Lung microvascular endothelial cell (primary cell): Measurements from ENCODE around the gene MSLN. TPM values are rescaled to one million over a fixed set of nuclear protein-coding genes. Genes with fewer than 3 reads are reported as not detected.

Source experiments
- DNase-seq, 2 donors: peaks; one replicate each; pipeline versions ENCODE4 v3.0.0 to v3.0.0-alpha.2; 2010; ENCODE audit warnings: low read depth in 2 of 2
- total RNA-seq: library from RNA; depleted of rRNA; stranded (reverse); fragments of >200 nt; gene quantifications from 2 replicates; pipeline ENCODE4 v1.2.1, GENCODE V29; 2014

MSLN gene
- total RNA-seq, 1 donor from 2014 or later, result 0.20 TPM

DNA sequence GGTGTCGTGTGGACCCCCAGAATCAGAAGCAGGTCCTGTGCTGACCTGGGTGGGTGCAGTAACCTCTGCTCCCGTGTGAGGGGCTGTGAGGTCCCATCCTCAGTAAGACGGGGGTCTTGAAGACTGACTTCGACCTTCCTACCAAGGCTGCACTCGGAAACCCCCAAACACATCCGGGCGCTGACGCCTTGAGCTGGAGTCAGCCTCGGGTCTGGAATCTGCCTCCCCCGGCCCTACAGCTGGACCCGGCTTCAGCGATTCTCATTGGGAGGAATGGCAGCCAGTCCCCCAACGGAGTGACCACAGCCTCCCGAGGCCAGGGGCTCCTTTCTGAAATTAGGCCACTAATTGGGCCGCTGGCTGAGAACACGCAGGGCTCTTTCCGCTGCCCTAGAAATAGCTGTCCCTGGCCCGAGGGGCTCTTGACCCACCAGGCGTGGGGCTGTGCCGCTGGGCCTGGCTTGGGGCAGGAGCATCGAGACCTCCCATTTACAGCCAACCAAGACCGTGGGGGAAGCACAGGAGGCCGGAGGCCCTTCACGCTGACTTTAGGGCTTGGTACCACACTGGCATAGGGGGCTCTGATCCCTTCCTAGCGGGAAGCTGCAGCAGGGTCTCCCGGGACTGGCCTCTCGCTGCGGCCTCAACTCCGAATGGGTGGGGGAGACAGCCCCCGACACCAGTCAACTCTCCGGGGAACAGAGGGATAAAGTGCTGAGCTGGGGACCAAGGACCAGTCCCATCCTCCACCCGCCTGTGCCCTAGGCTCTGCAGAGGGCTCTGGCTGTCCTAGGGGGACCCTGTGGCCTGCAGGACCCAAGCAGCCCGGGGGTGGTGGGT, 42.6 kb downstream of the MSLN start:
- no peak for DNase-seq

DNA sequence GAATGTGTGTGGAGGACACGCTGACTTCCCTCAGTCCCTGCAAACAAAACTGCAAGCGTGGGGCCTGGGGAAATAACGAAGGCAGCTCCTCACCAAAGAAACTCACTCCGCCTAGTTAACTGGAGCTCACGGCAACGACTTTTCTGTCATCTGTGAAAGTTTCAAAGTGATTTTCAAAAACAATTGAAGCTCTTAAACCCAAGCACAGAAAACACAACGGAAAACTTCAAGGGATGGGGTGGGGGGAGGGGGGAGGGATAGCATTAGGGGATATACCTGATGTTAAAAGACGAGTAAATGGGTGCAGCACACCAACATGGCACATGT, 43.2 kb downstream of the MSLN start:
- DNase-seq, result no peak

DNA sequence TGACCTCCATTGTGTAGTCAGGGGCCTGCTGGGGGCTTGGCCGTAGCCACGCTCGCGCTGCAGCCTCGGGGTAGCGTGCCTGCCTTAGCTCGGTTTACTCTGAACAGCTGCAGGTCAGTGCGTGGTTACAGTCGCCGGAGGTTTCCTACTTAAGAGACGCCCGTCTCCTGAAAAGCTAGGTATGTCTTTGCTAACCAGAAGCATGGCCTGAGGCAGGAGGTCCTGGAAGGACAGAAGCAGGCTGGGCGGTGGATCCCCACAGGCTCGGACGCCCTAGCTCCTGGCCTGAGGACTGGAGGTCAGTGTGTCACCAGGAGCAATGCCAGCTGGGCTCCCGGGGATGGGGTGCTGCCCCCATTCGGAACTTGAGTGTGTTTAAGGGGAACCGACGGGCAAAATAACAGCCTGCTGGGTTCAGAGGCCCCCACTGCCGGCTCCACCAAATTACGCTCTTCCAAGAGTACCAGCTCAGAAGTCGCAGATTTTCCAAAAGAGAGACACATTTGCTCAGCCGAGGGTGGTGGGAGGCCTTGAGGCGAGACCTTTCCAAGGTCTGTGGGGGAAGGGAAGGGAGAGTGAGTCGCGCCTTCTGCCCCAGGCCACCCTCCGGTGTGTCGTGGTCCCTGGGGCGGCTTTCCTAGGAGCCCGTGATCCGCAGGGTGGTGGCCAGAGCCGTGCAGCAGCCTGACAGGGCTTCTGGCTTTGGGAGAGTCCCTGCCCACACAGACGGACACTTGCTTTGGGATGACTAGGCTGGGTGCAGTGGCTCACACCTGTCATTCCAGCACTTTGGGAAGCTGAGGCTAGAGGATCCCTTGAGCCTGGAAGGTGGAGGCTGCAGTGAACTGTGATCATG, 43.9 kb downstream of the MSLN start:
- no peak for DNase-seq

DNA sequence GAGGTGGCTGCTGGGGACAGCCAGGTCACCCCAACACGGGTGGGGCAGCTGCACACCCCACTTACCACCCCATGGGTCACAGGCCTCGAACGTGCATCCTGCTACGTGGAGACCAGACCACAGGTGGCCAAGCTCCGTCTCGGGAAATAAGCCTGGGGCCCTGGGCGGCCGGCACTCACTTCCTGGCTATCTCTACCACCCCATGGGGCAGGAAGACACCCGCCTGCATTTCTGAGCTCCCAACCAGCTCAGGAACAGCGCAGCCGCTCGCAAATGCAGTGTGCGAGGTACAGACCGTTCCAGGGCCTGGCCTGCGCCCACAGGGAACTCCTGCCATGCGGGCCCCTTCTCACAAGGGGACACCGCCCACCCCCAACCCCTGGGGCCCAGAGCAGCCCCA, 44.9 kb downstream of the MSLN start:
- DNase-seq, result no peak

DNA sequence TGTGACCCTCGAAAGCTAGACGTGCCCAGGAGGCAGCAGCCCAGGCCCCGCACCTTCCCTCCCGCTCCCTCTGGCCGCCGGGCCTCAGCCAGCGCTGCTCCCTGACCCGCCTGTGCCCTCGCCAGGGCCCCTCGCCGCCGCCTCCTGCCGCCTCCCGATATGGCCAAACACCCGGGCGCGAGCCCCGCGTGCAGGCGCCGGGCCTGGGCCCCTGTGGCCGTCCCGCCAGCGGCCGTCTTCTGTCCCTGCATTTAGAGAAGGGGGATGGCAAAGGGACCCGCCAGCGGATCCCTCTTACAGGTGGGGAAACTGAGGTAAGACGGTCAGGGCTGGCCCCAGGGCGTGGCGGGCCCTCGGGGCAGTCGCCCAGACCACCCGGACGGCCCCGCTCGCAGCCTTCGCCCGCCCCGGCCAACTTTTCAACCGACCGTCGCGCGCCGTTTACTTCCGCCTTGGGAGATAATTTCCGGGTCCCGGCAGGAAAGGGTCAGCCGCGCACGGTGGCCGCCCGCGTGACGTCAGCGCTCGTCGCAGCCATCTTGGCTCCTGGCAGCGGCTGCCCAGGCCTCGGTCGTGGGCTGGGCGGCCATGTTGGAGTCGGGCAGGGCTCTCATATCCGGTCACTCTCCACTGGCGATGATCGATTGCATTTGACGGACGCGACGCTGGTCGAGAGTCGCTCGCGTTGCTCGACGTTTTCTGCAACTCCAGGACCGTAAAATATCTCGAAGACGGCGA, 47.0 kb downstream of the MSLN start:
- peak; percentile 96 to 97 for DNase-seq

DNA sequence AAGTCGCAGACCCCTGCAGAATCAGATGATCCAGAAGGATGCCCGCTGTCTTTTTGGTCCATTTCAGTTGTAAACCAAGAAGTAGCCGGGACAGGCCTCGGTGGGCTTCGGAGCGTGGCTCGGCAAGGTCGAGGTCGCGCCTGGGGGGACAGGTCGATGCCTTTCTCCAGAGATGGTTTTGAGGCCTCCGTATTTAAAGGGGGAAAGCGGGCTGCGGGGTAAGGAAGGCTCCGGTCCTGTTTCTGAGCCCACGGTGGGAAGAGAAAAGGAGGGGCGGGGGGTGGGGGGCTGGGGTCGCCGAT, 47.5 kb downstream of the MSLN start:
- DNase-seq, result no peak

DNA sequence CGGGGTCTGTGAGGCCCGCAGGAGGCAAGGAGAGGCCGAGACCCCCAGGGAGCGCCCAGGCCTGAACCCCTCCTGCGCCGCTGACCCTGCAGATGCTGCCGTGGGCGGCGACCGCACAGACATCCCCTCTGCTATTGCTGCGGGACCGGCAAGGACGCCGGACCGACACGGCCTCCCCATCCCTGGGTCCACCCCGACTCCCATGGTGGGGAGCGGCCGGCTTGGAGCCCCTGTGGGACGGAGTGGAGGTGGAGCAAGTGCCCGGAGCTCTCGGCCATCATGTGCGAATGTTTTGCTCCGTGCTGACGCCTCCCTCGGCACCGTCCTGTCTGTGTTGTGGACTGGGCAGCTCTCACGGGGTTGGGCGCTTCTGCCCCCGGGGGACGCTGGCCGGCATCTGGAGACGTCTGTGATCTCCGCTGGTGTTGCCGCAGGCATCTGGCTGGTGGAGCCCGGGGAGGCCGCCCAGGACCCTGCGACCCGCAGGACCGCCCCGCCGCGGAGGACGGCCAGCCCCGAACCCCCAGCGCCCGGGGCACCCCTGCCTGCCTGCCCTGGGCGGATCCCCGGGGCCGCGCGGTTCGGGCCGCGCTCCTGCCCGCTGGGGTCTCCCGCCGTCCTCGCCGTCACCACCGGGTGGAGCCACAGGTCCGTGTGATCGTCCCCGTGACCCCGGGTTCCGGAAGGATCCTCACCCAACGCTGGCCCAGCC, 52.8 kb downstream of the MSLN start:
- DNase-seq, result peak in 1 of 2 donors; percentile 47

DNA sequence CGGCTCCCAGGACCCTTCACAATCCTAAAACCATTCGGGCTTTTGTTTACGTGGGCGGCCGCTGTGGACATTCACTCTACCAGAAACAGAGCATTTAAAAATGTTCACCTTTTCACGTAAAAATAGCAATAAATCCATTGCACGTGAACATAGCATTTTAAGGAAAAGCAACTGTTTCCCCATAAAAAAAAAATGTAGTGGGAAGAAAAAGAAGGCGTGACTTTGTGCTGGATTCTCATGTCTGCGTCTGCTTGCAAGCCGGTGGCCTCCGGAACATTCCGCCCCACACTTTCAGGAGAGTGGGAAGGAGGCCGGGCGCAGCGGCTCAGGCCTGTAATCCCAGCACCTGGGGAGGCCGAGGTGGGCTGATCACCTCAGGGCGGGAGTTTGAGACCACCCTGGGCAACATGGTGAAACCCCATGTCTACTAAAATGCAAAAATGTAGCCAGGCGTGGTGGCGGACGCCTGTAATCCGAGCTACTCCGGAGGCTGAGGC, 53.4 kb downstream of the MSLN start:
- no peak for DNase-seq

DNA sequence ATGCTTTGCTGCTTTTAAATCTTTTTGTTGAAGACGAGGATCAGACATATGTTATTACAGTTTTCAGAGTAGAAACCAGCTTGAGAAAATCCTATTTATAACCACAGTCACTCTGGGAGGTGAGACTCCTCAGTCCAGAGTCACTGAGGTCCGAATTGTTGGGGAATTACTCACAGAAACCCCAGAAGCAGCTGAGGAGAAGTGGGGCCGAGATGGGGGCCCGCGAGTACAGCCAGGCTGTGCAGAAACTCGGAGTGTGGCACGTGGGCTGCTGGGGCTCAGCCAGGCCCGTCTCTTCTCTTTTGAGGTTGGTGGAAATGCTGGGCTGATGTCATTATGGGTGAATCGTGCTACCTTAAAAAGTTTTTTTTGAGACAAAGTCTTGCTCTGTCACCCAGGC, 54.4 kb downstream of the MSLN start:
- no peak for DNase-seq

DNA sequence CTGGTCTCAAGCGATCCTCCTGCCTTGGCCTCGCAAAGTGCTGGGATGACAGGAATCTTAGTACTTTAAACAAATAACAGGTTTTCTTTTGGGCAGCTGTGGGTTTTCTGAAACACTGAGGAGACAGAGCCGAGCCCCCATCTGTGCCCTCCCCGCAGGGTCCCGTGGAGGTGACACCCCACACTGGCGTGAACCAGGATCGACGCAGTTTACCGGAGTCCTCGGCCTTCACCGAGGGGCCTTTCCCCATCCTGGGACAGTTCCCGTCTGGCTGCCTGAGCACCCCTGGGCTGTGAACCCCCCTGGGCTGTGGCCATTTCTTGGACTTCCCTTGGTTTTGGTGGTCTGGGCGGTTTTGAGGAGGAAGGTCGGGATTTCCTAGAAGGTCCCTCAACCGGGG, 55.3 kb downstream of the MSLN start:
- DNase-seq, result no peak

DNA sequence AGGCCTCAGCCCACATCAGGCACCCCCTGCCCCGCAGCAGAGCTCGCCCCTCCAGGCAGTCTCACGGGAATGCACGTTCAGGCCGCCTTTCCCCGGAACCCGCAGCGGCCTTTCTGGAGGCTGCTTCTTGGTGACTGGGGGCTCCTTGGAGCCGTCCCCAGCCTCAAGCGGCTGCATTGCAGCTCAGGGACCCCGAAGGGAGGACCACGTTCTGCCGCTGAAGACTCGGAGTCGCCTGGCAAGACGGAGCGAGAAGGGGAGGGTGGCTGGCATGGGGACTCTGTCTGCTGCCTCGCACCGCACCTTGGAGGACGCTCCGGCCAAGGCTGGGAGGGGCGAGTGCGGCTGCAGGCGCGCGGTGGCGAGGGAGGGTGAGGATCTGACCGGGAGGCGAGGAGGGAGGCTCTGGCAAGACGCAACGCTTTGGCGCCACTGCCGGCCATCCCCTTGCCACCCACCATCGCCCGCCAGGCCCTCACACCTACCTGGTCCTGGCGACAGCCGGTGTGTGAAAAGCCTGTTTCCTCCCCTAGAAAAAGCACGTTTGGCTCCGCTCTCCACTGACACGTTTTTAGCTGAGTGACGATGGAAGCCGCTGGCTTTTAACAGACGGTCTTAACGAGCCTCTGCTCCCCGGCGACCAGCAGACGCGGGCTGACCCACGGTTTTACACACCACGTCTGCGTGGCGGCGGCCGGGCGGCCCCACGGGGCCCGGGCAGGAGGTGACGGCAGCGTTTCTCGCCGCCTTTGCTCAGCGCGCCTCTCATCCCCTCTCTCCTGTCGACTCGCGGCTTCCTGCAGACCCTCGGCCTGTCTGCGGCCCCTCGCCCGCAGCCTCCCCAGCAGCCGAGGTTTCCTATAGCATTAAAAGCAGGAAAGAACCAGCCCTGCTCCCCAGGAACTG, 56.7 kb downstream of the MSLN start:
- DNase-seq, result no peak

DNA sequence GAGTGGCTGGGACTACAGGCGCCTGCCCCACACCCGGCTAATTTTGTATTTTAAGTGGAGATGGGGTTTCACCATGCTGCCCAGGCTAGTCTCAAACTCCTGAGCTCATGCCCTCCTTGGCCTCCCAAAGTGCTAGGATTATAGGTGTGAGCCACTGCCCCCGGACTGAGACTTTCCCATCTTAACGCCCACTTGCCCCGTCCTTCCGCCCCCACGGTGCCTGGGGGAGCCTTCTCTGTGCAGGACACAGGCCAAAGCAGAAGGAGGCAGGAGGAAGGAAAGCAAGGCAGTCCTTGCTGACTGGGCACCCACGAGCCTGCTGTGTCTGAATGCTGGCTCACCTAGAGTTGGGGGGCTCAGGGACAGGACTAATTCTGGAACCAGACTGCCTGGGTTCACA, 57.6 kb downstream of the MSLN start:
- DNase-seq, result no peak

Other genes with a start within 250 kb of the MSLN start
- 15.5 and 20.2 TPM in 2 replicates for gene CAPN15, start 233.0 kb upstream of the MSLN start, total RNA-seq
- not detected in 2 replicates for gene PRR35, start 200.3 kb upstream of the MSLN start, total RNA-seq
- 2.0 and 2.4 TPM in 2 replicates for gene NHLRC4, start 193.7 kb upstream of the MSLN start, total RNA-seq
- 14.2 and 20.2 TPM in 2 replicates for gene PIGQ, start 190.8 kb upstream of the MSLN start, total RNA-seq
- gene RAB40C, start 170.7 kb upstream of the MSLN start, total RNA-seq, result 6.8 and 10.9 TPM in 2 replicates
- under 0.01 and 0.20 TPM in 2 replicates for gene WFIKKN1, start 129.7 kb upstream of the MSLN start, total RNA-seq
- 64.5 and 74.0 TPM in 2 replicates for gene METTL26, start 124.4 kb upstream of the MSLN start, total RNA-seq
- gene MCRIP2, start 118.9 kb upstream of the MSLN start, total RNA-seq, result 10.5 and 11.9 TPM in 2 replicates
- 4.2 and 6.1 TPM in 2 replicates for gene WDR90, start 111.4 kb upstream of the MSLN start, total RNA-seq
- gene RHOT2, start 92.6 kb upstream of the MSLN start, total RNA-seq, result 20.0 and 25.4 TPM in 2 replicates
- under 0.01 and 0.22 TPM in 2 replicates for gene RHBDL1, start 85.1 kb upstream of the MSLN start, total RNA-seq
- 90.7 and 113 TPM in 2 replicates for gene STUB1, start 80.3 kb upstream of the MSLN start, total RNA-seq
- 20.2 and 22.4 TPM in 2 replicates for gene JMJD8, start 76.4 kb upstream of the MSLN start, total RNA-seq
- 1.7 and 3.2 TPM in 2 replicates for gene WDR24, start 70.3 kb upstream of the MSLN start, total RNA-seq
- gene FBXL16, start 54.9 kb upstream of the MSLN start, total RNA-seq, result under 0.01 TPM in 2 replicates
- 13.1 and 28.8 TPM in 2 replicates for gene METRN, start 45.6 kb upstream of the MSLN start, total RNA-seq
- 20.0 and 31.2 TPM in 2 replicates for gene ANTKMT, start 39.6 kb upstream of the MSLN start, total RNA-seq
- 0.40 and 0.44 TPM in 2 replicates for gene CCDC78, start 34.3 kb upstream of the MSLN start, total RNA-seq
- gene HAGHL, start 33.6 kb upstream of the MSLN start, total RNA-seq, result 4.4 and 5.4 TPM in 2 replicates
- gene CIAO3, start 19.7 kb upstream of the MSLN start, total RNA-seq, result 23.8 and 33.5 TPM in 2 replicates
- 16.3 and 19.0 TPM in 2 replicates for gene RPUSD1, start 27.6 kb downstream of the MSLN start, total RNA-seq
- 4.8 and 6.8 TPM in 2 replicates for gene CHTF18, start 27.9 kb downstream of the MSLN start, total RNA-seq
- gene GNG13, start 40.0 kb downstream of the MSLN start, total RNA-seq, result not detected in 2 replicates
- gene LMF1, start 210.2 kb downstream of the MSLN start, total RNA-seq, result 6.3 and 8.9 TPM in 2 replicates
- 0.22 and 0.60 TPM in 2 replicates for gene SOX8, start 221.0 kb downstream of the MSLN start, total RNA-seq